ENCODE measurements around the gene CT47C1.

- TF ChIP-seq REST (tag by site-specific recombination; IDR thresholded peaks at IDR 0.05) (no peak), CTCF (tag by site-specific recombination; IDR thresholded peaks at IDR 0.05) (no peak), ZNF274 (IDR thresholded peaks at IDR 0.05; ENCODE audit: low read length) (no peak), ZNF274 (tag by site-specific recombination; IDR thresholded peaks at IDR 0.05; ENCODE audit: borderline replicate concordance) (no peak), HOXD13 (CRISPR knock-in tag; IDR thresholded peaks at IDR 0.05; ENCODE audit: borderline replicate concordance) (no peak), ZNF664 (tag by site-specific recombination; IDR thresholded peaks at IDR 0.05) (no peak), ZNF645 (tag by site-specific recombination; IDR thresholded peaks at IDR 0.05) (no peak), ZNF175 (tag by site-specific recombination; IDR thresholded peaks at IDR 0.05) (no peak), ZNF335 (tag by site-specific recombination; conservative IDR thresholded peaks at IDR 0.05) (no peak), ZNF585B (tag by site-specific recombination; IDR thresholded peaks at IDR 0.05) (no peak)
Observed at GRCh38 chrX:119121341-119121740, 48.5 kb downstream of the CT47C1 start.
